GM12864 (cell line): ENCODE measurements around the gene GALNT9.

ENCODE experiments used
- DNase-seq: peaks from one replicate; pipeline ENCODE4 v3.0.0-alpha.2; 2011; ENCODE audit warnings: low read depth
- H3K4me3 ChIP-seq: 2 replicates; pipeline ENCODE4 v1.5.1; 2011; ENCODE audit warnings: mild to moderate bottlenecking, low read depth, low read length, control low read depth
- TF ChIP-seq, protein P1 (sequence below): IDR thresholded peaks from 2 replicates; pipeline ENCODE4 v1.5.1; 2011; ENCODE audit warnings: low read depth, mild to moderate bottlenecking, moderate library complexity, low read length, control low read depth, inconsistent platforms; ENCODE audit errors: missing control alignments

The GALNT9 gene

DNA sequence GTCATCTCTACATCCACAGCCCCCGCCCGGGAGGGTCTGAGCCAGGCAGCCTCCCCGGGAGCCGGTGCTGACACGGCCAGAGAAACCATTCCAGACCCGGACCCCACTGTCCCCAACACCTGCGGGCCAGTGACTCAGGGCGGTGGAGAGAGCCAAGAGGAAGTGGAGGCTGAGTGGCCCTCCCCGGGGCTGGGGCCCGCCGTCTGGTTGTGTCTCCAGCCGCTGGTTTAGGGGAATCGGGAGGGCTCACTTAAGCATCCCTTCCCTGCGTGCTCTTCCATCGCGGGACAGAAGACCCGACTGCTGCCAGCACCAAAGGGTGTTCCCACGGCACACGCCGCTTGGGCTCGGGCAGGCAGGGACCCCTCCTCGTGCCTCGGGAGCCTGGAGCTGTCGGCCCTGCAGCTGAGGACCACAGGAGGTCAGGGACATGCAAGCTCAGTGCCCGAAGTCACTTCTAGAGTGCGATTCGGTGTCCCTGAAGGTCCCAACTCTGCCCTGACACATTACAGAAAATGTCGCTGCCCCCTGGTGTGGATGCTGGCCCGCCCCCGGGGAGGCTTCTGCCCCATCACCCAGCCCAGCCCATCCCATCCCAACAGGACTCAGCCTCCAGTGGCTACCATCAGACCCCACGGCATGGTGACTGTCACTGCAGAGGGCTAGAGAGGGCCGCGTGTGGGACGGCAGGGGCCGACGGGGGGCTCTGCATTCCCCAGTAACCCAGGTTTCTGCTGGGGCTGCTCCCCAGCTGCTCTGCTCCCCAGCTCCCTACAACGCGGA, 50.8 kb downstream of the GALNT9 start:
- no peak overlapping the region for H3K4me3 ChIP-seq
- TF ChIP-seq, protein P1, sequence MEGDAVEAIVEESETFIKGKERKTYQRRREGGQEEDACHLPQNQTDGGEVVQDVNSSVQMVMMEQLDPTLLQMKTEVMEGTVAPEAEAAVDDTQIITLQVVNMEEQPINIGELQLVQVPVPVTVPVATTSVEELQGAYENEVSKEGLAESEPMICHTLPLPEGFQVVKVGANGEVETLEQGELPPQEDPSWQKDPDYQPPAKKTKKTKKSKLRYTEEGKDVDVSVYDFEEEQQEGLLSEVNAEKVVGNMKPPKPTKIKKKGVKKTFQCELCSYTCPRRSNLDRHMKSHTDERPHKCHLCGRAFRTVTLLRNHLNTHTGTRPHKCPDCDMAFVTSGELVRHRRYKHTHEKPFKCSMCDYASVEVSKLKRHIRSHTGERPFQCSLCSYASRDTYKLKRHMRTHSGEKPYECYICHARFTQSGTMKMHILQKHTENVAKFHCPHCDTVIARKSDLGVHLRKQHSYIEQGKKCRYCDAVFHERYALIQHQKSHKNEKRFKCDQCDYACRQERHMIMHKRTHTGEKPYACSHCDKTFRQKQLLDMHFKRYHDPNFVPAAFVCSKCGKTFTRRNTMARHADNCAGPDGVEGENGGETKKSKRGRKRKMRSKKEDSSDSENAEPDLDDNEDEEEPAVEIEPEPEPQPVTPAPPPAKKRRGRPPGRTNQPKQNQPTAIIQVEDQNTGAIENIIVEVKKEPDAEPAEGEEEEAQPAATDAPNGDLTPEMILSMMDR = no peak
- DNase-seq = no peak

DNA sequence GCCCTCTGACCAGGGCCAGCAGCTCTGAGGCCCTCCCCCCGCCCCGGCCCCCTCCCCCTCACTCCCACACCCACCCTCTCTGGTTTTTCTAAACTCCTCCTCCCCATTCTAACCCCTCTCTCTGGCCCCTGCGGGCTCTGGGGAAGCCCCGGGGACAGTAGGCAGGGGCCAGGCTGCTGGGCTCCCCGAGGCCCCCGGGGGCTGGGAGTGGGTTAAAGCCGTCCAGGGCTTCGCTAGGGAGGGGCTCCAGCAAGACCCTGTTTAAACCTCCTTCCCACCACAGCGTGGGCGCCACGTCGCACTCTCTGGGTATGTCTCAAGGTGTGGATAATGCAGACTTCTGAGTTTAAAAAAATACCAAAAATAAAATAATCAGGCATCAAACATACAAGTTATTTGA, 51.4 kb downstream of the GALNT9 start:
- TF ChIP-seq, protein P1 = no peak

DNA sequence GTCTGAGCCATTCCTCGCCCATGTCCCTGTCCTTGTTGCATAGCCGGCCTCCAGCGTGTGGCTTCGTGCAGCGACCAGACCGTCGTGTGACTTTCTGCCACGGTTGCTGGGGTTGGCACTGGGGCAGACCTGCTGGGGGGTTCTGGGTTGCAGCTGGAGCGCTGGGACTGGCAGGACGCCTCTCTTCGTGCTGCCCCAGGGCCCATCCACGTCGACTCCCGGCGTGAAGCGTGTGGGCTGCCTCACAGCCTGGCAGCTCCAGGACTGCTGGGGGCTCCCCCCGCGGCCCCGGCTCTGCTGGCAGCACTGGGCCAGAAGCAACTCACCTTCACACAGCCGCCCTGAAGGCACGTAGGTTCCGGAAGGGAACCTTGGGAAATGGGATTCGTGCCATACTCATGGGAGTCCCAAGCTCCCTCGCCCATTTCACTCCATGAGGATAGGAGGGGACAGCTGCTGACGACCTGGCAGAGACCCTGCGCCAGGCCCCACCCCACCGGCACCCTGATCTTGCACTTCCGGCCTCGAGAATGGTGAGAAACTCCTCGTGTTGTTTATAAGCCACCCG, 51.9 kb downstream of the GALNT9 start:
- TF ChIP-seq, protein P1 = no peak
- H3K4me3 ChIP-seq = no peak overlapping the region
- no peak for DNase-seq

More for the DNA sequence above, 51.4 kb downstream of the GALNT9 start:
- H3K4me3 ChIP-seq = no peak overlapping the region
- DNase-seq = no peak

DNA sequence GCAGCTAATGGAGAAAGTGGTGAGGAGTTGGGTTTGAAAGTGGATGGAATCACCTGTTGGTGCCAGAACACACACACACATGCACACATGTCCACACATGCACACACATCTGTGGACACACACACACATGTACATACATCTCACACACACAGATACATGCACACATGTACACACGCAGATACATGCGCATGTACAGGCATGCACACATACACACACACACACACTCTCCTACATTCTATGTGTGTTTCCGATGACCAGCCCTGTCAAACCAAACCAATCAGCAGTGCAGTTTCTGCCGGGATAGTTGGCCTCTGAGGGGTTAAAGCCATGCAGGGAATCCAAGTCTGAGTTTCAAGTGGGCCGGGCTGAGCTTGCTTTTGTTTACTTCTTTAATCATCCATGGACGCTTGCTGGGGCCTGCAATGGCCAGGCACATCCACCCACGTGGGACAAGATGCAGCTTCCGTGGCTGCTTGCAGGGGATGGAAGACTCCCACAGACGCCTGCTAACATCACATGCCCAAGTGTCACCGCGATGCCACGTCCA, 52.5 kb downstream of the GALNT9 start:
- no peak overlapping the region for H3K4me3 ChIP-seq
- no peak for DNase-seq
- TF ChIP-seq, protein P1 = no peak

DNA sequence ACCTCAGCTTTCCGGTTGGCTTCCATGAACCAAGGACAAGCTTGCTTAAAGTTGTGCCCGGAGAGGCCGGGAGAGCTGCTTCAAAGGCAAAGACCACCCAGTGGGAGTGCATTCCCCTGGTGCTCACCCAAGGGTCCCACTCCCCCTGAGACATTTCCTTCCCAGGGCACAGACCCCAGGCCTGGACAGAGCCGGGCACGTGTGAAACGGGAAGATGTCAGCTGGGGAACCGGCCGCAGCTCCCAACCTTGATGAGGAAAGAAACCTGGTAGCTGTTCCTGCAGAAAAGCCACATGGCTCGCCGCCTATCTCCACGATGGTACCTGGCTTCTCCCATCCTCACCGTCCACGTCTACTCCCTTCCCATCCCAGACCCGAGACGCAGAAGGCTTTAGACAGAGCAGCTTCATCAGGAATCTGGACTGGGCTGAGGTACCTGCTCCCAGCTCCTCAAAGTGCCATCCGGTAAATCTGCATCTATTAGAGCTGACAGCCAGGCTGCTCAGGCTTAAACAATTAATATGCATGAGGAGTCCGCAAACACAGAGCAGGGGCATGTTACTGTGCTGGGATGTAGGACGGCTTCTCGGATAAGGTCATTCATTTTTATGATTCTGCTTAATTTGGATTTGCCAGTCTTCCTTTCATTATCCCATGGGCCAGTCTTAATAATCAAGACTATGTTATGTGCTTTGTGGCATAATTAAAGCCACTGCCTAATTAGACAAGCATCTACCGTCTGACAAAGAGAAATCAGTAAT, 53.1 kb downstream of the GALNT9 start:
- DNase-seq = no peak
- TF ChIP-seq, protein P1 = no peak
- no peak overlapping the region for H3K4me3 ChIP-seq

DNA sequence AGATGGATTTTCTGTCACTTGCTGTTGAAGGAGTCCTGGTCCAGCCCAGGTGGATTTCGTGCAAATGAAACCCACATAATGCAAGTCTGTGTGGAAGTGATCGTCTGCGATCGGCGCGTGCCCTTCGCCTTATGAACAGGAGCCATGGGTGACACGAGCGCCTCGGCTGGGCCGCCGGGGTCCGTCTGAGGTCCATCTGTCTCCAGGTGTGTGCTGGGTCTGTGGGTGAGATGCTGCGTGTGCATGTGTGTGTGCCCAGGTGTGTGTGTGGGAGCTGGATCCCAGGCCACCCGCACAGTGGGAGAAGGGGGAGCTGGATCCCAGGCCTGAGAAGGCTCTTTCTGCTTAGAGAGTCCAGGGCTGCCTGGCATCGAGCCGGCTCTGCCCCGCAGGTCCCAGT, 53.8 kb downstream of the GALNT9 start:
- TF ChIP-seq, protein P1 = no peak
- no peak for DNase-seq

More for the DNA sequence above, 53.8 kb downstream of the GALNT9 start:
- no peak overlapping the region for H3K4me3 ChIP-seq
